Inflammatory macrophage (primary cell): ENCODE results near the gene EFCAB5.
A peak's percentile ranks its signal among the peaks of the same experiment; 100 is the strongest.
"Not testable (repeated sequence)": the region's sequence is repeated elsewhere in the genome, so short reads cannot be mapped to it uniquely, and the experiment has no call there.

Experiments
- DNase-seq, 2 donors: peaks; one replicate each; pipeline ENCODE4 v3.0.0-alpha.2; 2020 to 2022
- total RNA-seq, 18 experiments: gene quantifications; one replicate each; lab custom pipeline; 2026; ENCODE audit warnings: mixed read lengths in 6 of 18, inconsistent platforms in 2 of 18; lab: John Stamatoyannopoulos, UW

Gene EFCAB5
- 0 to 0.65 (median 0.34) reads per million in 18 experiments for total RNA-seq

DNA sequence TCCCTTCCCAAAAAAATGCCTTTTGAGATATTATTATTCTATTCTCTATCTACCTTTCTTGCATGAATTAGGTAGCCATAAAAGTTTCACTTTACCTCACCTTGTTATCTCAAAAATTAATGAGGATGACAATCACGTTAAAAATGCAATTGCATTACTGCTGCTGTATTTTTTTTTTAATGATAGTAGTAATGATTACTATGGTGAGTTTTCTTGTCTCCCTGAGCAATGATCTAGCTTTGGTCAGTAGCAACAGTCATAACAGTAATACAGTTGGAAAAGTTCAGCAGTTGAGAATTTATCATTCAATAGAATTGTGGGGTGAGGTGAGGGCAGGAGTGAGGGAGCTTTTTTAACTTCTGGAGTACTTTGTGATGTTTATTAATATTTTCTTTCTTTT is at the start of gene EFCAB5:
TSS of gene EFCAB5 (plus strand) at position 301 of the 400 bp plus-strand sequence. CDS start 163 bp downstream, outside the sequence.
- no peak for DNase-seq

DNA sequence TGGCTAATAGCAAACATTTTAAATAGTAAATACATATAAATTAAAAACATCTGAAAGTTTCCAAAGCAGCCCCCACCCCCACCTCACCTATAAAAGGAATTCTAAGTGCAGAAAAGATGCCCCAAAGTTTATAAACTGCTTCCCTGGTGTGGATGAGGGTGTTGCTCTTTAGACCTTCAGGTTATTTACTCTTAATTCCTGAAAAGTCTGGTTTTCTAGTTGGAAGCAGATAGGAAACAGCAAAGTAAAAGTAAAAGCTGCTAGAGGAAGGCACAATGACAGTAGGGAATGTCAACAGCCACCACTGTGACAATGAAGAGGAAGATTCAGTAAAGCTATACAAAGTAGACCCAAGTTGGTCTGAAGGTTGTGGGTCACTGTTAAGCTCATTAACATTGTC is 49.2 kb upstream of the EFCAB5 start:
- no peak for DNase-seq

DNA sequence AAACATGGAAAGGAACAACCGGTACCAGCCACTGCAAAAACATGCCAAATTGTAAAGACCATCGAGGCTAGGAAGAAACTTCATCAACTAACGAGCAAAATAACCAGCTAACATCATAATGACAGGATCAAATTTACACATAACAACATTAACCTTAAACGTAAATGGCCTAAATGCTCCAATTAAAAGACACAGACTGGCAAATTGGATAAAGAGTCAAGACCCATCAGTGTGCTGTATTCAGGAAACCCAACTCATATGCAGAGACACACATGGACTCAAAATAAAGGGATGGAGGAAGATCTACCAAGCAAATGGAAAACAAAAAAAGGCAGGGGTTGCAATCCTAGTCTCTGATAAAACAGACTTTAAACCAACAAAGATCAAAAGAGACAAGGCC is 44.3 kb upstream of the EFCAB5 start:
- DNase-seq, result not testable (repeated sequence)

DNA sequence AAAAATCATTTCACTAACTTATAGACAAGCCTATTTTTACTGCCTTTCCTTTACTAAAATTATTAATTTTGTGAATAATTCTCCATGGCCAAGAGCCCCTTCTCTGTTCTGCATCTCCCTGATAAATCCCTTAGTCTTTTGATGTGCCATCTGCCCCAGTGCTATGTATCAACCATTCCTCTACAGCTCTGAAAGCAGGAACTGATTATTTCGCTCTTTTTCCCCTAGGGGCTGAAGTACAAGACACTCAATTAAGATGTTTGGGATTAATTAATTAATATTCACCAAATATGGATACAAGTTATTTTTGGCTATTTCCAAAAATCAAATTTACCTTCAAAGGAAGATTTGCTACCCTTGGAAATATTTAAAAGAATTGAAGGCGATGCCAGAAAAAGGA is 38.0 kb upstream of the EFCAB5 start:
- DNase-seq, result no peak

DNA sequence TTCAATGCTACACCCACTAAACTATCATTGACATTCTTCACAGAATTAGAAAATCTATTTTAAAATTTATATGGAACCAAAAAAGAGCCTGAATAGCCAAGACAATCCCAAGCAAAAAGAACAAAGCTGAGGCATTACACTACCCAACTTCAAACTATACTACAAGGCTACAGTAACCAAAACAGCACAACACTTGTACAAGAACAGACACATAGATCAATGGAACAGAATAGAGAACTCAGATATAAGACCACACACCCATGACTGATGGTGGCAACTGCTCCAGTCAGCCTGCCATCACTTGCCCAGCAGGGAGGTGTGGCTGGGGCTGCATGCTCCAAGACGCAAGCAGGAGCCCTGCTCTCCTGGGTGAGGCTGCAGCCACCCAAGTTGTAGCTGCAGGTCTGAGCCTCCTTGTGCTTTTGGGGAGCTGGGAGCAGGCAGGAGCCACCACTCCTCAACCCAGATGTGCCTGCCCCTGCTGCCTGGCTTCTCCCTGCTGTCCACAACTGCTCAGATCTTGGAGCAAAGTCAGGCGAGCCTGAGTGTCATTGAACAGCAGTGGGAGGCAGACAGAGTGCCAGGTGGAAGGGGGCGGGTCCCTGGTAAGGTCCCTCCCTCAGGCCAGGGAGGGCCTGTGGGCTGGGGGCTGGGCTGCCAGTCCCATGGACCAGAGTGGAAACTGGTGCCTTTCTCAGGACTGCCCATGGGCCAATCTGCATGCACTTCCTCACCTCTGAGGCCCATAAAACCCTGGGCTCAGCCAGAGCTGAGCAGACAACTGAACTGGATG is 36.2 kb upstream of the EFCAB5 start:
- DNase-seq, result no peak

DNA sequence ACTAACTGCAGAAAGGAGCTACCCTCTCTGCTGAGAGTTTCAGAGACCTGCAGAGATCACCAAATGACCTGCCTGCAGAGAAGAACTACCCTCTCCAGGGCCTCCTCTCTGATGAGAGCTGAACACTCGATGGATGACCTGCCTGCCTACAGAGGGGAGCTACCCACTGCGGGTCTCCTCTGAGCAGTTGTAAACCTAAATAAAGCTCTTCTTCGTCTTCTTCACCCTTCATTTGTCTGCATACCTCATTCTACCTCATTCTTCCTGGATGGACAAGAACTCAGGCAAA is 35.6 kb upstream of the EFCAB5 start:
- DNase-seq, result no peak

DNA sequence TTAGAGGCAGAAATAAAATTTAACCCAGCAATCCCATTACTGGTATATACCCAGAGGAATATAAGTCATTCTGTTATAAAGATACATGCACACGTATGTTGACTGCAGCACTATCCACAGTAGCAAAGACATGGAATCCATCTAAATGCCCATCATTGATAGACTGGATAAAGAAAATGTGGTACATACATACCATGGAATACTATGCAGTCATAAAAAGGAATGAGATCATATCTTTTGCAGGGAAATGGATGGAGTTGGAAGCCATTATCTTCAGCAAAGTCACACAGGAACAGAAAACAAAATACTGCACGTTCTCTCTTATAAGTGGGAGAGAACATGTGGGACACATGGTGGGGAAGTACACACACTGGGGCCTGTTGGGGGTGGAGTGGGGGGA is 34.5 kb upstream of the EFCAB5 start:
- no peak for DNase-seq

DNA sequence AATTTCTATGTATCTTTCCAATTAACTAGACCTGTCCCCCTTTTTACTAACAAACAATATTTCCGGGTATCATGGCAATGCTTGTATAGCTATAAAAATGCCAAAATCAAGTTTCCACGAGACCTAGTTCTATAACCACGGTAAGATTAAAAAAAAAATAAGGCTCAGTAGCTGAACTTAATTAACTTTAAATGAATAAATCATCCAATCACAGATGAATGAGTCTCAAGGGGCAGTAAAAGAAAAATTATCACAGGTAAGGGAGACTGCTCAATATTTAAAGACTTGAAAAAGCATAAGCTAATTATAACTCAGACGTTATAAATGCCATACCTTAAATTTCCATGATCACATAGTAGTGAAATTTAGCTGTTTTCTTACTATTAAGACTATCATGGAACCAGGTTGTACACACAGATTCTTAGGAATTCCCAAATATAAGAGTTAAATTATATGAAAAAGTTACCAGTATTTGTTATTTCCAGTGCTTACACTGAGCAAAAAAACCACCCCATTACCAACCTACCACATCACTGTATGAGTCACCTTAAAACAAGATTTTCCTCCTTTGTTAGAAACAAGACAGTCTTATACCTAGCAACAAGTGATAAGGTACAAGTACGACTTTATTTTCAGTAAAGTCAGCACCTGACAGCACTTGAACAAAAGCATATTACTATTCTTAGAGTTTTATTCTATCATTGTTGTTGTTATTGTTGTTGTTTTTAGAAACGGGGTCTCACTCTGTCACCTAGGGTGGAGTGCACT is 32.0 kb upstream of the EFCAB5 start:
- DNase-seq, result no peak

DNA sequence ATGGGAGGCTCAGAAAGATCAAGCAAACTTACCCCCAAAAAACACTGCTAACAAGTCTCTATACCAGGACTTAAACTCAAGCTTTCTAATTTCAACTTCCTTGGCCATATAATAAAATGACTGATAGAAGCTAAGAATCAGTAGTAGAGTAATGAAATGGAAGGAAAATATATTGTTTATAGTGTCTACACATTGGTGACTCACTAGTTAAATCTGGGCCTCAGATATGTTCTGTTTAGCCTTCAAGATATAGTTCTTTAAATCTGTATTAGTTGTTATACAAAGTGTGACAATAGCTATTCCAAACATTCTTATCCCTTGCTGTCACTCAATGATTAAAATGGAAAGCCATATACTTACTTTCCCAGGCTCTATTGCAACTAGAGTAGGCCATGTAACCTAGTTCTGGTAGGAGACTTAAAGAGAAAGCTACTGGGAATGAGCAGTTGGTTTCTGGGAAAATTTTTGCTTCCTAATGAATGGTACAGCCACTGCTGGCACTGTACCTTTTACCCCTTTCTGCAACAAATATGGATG is 29.7 kb upstream of the EFCAB5 start:
- DNase-seq, result no peak

DNA sequence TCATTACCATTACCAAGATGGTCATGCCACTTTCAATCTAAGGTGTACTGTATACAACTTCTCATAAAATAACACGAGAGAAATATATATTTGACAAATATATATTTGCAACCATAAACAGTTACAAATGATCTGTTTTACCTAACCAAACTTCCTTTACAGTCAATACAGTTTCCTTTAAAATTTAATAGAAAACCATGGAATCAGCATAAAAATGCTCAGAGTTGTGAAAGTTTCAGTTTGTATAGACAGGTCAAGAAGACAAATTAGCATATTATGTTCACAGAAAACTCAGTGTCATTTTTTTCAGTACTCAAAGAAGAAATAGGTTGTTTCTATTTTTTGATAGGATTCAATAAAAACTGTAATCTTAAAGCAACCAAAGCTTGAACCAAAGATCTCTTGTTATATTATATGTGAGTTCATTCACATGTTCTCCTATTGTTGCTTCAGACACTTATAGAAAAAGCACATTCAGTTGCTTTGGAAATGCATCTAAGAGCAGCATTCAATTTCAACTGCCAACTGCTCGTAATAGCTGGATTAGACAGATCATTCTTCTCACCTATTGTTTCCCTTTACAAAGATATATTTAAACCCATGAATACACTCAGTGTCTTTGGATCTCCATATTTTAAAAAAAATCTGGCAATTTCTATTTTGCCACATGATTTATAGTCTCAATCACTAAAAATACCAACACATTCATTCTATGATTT is 26.5 kb upstream of the EFCAB5 start:
- DNase-seq, result no peak

DNA sequence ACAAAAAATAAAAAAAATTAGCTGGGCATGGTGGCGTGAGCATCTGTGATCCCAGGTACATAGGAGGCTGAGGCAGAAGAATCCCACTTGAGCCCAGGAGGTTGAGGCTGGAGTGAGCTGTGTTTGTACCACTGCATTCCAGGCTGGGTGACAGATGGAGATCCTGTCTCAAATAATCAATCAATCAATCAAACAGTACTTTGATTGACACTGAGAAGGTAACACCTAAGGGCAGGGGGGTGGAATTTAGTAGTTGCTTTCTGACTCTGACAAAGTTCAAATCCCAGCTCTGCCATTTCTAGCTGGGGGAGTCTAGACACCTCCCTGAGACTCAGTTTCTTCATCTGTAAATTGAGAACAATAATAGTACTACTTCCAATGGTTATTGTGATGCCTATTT is 23.4 kb upstream of the EFCAB5 start:
- no peak for DNase-seq

DNA sequence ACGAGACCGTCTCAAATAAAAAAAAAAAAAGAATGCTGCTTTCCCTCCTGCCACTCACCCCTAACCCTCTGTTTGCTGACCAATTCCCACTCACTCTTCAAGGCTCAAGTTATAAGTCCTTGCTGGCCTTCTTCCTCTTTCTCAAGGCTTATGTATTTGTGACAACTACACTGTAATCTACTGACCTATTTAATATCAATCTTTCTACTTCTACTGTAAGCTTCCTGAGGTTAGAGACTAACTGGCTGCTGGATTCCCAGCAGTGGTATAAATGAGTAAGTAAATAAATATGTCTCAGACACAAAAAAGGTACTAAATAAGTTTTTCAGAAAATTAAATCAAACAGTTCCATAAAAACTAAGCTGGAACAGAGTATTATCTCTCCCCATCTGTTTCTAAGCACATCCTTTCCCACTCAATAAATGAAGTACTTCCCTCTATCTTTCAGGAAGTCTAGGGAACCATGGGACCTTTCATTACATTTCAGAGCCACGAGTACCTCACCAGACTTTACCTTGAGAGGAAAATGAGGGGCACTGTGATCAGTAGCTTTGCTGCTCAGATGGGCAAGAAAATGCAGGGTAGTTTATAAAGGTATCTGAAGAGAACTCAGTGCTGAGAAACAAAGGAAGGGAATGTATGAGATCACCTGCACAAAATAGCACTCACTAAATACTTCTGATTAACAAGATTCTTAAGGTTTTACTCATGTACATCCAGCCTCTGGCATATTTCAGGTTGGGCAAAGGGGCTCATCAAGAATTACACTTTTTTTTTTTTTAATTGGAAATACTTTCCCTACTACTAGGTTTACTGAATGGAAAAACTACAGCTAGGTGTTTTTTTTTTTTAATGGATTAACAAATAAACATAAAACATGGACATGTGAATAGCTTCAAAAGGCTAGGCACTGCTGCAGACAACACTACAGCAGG is 22.2 kb upstream of the EFCAB5 start:
- peak; percentile 10 to 27 for DNase-seq

DNA sequence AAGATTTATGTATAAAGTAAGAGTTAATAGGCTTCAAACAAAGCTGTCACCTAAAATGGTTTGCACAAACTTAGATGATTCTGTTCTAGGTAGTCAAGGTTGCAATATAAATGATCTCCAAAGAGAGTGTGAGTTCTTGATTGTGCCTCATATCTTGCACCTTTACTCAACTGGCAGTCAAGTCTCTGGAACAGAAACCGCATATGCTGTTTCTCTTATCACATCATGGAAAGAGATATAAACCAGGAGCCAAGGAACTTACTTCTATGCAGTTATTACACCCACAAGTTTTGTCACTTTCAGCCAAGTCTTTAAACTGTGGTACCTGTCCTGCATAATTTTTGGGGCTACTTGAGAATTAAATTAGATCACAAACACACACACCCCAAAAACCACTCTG is 16.6 kb upstream of the EFCAB5 start:
- DNase-seq, result no peak

DNA sequence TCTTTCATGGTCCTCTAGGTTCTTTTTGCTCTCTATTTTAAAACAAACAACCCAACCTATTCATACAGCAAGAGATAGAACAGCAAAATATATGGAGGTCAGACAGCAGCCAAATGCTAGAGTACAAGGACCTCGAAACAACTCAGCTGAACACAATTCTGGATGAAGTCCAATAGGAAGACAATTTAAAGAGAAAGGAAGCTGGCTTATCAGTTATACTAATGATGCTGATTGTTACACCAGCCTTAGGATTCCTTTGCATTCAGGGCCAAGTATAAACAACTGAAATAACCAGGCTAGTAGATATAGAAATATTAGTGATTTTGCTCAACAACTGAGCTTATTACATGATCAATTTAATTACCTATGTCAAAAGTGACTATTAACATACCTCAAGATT is 13.9 kb upstream of the EFCAB5 start:
- DNase-seq, result no peak

DNA sequence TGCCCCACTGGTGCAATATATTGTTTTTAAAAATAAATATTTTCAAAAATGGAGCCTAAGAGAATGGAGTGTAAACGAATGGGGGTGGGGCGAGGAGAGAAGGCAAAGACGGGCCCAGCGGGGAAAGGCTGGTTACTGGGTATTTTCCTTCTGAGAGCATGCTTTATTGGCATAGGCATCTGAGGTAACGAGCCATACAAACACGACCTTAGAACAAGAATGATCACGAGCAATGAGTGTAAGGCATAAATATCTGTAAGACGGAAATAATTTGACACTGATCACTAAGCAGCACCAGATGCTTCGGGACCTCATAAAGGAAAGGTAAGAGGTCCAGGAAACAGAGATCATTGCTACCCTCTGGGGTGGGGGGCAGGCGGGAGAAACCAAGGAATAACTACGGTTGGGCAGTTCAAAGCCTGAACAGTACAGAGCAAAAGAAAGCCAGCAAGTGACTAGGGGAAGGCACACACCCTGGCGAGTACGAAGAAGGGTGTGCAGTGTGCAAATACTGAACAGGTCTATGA is 12.4 kb upstream of the EFCAB5 start:
- DNase-seq, result peak; percentile 3 to 5

DNA sequence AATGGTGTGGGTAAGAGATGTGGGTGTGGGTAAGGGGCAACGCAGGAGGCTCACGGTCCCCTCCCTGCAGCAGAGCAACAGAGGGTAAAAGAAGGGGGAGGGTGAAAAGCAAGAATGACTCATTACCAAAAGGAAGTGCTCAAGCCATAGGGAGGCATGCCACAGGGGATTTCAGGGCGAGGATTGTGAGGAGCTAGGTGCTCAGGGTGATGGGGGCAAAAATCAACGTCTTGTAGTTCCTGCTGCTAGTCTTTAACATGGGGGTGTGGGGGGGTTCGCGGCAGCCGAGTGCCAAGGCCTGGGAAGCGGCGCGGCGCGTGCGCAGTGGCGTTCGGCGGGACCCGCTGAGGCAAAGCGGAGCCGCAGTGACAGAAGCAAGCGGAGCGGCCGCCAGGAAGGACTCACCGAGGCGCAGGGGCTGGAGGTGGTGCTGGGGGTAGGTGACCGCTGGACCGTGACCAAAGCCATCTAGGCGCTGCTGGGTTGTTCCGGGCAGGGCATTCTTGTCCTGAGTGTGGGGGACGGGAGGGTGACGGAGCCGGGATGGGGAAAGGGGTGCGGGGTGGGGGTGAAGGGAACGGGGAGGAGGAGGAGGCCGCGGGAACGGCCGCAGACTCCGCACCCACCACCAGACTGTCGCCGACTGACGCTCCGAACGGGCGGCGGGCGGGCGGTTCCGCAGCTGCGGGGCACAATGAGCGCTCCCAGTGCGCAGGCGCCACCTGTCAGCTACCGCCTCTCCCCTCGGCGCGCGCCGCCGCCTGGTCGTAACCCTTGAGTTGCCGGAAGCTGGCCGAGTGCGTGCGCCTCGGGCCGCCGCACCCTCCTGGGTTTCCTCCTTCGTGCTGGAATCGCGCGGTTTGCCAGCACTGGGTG is 11.7 kb upstream of the EFCAB5 start, which contains the start of gene SSH2:
TSS of gene SSH2 (minus strand) at position 696 of the 876 bp plus-strand sequence. CDS start at position 468, 228 bp downstream.
- DNase-seq, result peak; percentile 85 to 90

DNA sequence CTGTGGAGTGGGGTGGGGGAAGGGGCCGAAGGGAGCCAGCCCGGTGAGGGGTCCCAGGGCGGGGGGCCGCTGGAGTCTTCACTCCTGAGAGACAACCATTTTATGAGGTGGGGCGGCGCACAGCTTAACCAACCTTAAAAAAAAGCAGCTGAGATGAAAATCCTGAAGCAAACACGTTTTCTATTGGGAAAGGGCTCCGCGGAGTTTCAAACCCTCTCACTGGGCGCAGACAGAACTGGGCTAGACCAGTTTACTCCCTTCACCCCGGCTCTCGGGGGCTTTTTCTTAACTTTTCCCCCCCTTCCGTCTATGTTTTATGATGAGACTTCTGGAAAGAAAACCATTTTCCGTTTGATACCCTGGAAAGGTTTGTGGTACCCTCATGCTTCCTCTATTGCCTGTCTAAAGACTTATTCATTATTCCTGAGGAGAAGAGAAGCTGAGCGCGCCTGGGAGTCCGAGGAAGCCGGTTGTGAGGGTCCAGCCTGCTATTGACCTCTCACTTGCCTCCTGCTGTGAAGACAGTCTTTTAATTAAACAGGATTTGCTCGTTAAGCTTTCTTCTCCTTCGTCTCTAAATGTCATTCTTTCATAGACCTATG is 10.9 kb upstream of the EFCAB5 start:
- DNase-seq, result peak in 1 of 2 donors; percentile 40

DNA sequence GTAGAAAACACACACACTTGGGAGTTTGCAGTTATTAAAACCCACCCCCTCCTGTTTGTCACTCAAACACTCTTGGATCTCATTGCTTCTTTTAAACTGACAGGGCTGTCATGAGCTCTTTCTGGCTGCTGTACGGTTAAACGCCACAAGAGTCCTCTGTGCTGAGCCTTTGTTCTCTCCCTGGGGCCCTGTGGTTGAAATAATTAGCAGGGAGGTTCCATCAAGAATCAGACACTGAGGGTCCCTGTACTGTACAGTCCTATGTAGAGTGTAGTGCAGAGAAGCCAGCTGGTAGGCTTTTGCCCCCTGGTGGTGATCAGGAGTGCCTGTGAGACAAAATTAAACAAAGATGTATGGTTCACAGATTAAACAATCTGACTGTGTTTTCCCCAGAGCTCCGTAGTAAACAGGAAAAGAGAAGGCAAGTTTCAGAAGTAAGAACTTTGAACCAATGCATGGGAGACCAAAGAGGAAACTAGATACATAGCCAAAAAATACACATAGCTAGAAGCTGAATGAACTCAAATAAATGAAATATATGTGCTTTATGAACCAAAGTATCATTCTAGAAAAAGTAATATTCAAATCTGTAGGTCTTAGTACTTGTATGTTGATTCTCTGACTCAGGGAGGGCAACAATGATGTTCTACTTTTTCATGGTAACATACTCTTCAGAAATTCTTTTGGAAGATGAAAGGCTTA is 10.1 kb upstream of the EFCAB5 start:
- peak; percentile 75 for DNase-seq

DNA sequence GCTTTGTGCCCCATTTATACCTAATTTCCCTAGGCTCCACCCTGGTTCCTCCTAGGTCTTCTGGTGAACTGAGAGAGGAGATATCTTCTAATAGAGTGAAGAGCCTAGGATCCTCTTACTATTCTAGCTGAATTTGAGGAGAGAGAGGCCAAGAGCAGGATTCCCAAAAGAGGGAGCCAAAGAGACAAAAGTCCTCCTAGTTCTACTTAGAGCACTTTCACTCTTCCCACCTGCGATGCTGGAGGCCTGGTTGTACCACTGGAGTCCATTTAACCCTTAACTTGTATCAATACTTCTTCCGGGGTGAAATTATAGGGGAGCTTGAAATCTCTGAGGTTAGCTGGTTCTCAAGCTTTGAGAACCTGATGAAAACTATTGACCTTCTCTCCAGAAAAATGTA is 8.1 kb upstream of the EFCAB5 start:
- DNase-seq, result peak in 1 of 2 donors; percentile 15
